Measurements from ENCODE around the gene ART3.

DNA sequence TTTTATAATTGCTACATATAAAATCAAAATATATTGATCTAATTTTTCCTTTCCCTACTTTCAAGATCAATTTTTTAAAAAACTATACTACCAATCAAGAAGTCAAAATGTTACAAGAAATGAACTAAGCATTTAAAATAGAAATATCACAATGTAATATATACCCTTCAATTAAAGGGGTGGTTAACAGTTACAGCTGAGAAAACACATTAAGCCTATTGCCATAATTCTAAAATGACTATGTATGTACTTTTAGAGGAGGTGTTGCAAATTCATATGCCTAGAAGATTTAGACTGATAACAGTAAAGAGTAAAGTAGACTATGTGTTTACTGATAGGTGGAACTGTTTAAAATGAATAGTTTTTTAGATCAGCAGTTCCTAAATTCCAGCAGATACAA is 70.0 kb downstream of the ART3 start:
- TF ChIP-seq TAF1 (IDR thresholded peaks at IDR 0.05; ENCODE audit: borderline replicate concordance, low read depth, low read length) (no peak), CHD2 (IDR thresholded peaks at IDR 0.05; ENCODE audit: low read length, partially characterized antibody) (no peak), POLR2AphosphoS5 (IDR thresholded peaks at IDR 0.05; ENCODE audit: low read depth, low read length) (no peak), SIN3A (IDR thresholded peaks at IDR 0.05; ENCODE audit: borderline replicate concordance, low read depth, low read length) (no peak), MXI1 (IDR thresholded peaks at IDR 0.05; ENCODE audit: low read depth, low read length) (no peak), TCF12 (IDR thresholded peaks at IDR 0.05) (no peak), EZH2phosphoT487 (IDR thresholded peaks at IDR 0.05; ENCODE audit: borderline replicate concordance, low read depth) (no peak), ELF1 (IDR thresholded peaks at IDR 0.05) (no peak), EP300 (IDR thresholded peaks at IDR 0.05; ENCODE audit: borderline replicate concordance in 1 of 2, low read depth in 1 of 2, low read length in 1 of 2) (no peak), JUND (IDR thresholded peaks at IDR 0.05) (no peak), SMC3 (IDR thresholded peaks at IDR 0.05; ENCODE audit: low read depth, low read length) (no peak)
- TF ChIP-seq, protein P1, sequence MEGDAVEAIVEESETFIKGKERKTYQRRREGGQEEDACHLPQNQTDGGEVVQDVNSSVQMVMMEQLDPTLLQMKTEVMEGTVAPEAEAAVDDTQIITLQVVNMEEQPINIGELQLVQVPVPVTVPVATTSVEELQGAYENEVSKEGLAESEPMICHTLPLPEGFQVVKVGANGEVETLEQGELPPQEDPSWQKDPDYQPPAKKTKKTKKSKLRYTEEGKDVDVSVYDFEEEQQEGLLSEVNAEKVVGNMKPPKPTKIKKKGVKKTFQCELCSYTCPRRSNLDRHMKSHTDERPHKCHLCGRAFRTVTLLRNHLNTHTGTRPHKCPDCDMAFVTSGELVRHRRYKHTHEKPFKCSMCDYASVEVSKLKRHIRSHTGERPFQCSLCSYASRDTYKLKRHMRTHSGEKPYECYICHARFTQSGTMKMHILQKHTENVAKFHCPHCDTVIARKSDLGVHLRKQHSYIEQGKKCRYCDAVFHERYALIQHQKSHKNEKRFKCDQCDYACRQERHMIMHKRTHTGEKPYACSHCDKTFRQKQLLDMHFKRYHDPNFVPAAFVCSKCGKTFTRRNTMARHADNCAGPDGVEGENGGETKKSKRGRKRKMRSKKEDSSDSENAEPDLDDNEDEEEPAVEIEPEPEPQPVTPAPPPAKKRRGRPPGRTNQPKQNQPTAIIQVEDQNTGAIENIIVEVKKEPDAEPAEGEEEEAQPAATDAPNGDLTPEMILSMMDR (IDR thresholded peaks at IDR 0.05) = no peak
- TF ChIP-seq, protein P2, sequence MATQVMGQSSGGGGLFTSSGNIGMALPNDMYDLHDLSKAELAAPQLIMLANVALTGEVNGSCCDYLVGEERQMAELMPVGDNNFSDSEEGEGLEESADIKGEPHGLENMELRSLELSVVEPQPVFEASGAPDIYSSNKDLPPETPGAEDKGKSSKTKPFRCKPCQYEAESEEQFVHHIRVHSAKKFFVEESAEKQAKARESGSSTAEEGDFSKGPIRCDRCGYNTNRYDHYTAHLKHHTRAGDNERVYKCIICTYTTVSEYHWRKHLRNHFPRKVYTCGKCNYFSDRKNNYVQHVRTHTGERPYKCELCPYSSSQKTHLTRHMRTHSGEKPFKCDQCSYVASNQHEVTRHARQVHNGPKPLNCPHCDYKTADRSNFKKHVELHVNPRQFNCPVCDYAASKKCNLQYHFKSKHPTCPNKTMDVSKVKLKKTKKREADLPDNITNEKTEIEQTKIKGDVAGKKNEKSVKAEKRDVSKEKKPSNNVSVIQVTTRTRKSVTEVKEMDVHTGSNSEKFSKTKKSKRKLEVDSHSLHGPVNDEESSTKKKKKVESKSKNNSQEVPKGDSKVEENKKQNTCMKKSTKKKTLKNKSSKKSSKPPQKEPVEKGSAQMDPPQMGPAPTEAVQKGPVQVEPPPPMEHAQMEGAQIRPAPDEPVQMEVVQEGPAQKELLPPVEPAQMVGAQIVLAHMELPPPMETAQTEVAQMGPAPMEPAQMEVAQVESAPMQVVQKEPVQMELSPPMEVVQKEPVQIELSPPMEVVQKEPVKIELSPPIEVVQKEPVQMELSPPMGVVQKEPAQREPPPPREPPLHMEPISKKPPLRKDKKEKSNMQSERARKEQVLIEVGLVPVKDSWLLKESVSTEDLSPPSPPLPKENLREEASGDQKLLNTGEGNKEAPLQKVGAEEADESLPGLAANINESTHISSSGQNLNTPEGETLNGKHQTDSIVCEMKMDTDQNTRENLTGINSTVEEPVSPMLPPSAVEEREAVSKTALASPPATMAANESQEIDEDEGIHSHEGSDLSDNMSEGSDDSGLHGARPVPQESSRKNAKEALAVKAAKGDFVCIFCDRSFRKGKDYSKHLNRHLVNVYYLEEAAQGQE (IDR thresholded peaks at IDR 0.05; ENCODE audit: low read depth, low read length) = no peak

All from SK-N-SH (cell line).